ENCODE results near the gene LPIN3. TPM values are rescaled to one million over a fixed set of nuclear protein-coding genes. Genes with fewer than 3 reads are reported as not detected.

LPIN3 gene
- total RNA-seq, 4 donors from 2014 or later = 7.6 to 19.8 (median 10.7) TPM

GRCh38 chr20:41391587-41392001 is 51.0 kb downstream of the LPIN3 start:
- WGBS = 96% methylated on average over 10 of the region's 10 CpGs
- no peak overlapping the region for H3K4me3 ChIP-seq
- H3K36me3 ChIP-seq = no peaks in the 10 kb centered on the region
- no peaks in the 10 kb centered on the region for H3K27me3 ChIP-seq
- H3K9me3 ChIP-seq = no peaks in the 10 kb centered on the region
- H3K27ac ChIP-seq (replicated peaks in 1 of 4) = peak overlapping the region in 1 of 4 donors; percentile 34
- peaks cover 36 to 64% (median 60%) of the 10 kb centered on the region in 4 donors for H3K4me1 ChIP-seq
- intact Hi-C loops (cut with DNase I) = no loop called here
- DNase-seq (ENCODE audit: extremely low spot score) = no peak
- TF ChIP-seq POLR2AphosphoS5 (IDR thresholded peaks at IDR 0.05) (no peak), CTCF (IDR thresholded peaks at IDR 0.05) (no peak), POLR2A (IDR thresholded peaks at IDR 0.05; ENCODE audit: low read depth) (no peak), EP300 (IDR thresholded peaks at IDR 0.05) (no peak)

GRCh38 chr20:41392295-41392694 is 51.7 kb downstream of the LPIN3 start:
- Histone ChIP-seq H3K9me3 (no peaks in the 10 kb centered on the region), H3K4me3 (no peak overlapping the region), H3K27ac (replicated peaks in 1 of 4) (peak overlapping the region in 3 of 4 donors; percentile 34 to 65 (median 38)), H3K4me1 (peaks cover 29 to 57% (median 53%) of the 10 kb centered on the region in 4 donors), H3K27me3 (no peaks in the 10 kb centered on the region), H3K36me3 (no peaks in the 10 kb centered on the region)
- TF ChIP-seq EP300 (IDR thresholded peaks at IDR 0.05) = no peak
- no peak for TF ChIP-seq POLR2A (IDR thresholded peaks at IDR 0.05; ENCODE audit: low read depth)
- intact Hi-C loops (cut with DNase I) = no loop called here
- 87% methylated on average over 1 of the region's 1 CpG for WGBS
- no peak for DNase-seq (ENCODE audit: extremely low spot score)

- TF ChIP-seq POLR2AphosphoS5 (IDR thresholded peaks at IDR 0.05) = peak; percentile 53 to 57
- no peak for TF ChIP-seq POLR2A (IDR thresholded peaks at IDR 0.05; ENCODE audit: low read depth)
- Histone ChIP-seq H3K4me3 (no peak overlapping the region), H3K36me3 (no peaks in the 10 kb centered on the region), H3K27me3 (no peaks in the 10 kb centered on the region), H3K27ac (replicated peaks in 1 of 4) (peak overlapping the region in 3 of 4 donors; percentile 34 to 65 (median 38)), H3K4me1 (peaks cover 27 to 55% (median 52%) of the 10 kb centered on the region in 4 donors), H3K9me3 (no peaks in the 10 kb centered on the region)
- no peak for DNase-seq (ENCODE audit: extremely low spot score)
- intact Hi-C loops (cut with DNase I) = no loop called here
- 60% methylated on average over 11 of the region's 12 CpGs for WGBS
These were observed 52.5 kb downstream of the LPIN3 start for GRCh38 chr20:41392871-41393704.

GRCh38 chr20:41393705-41394066 is 53.1 kb downstream of the LPIN3 start:
- intact Hi-C loops (cut with DNase I) = no loop called here
- H3K27me3 ChIP-seq = no peaks in the 10 kb centered on the region
- no peak for DNase-seq (ENCODE audit: extremely low spot score)
- 40% methylated on average over 3 of the region's 3 CpGs for WGBS
- peaks cover 27 to 61% (median 56%) of the 10 kb centered on the region in 4 donors for H3K4me1 ChIP-seq
- H3K4me3 ChIP-seq = no peak overlapping the region
- TF ChIP-seq POLR2A (IDR thresholded peaks at IDR 0.05; ENCODE audit: low read depth) = no peak
- no peak for TF ChIP-seq CTCF (IDR thresholded peaks at IDR 0.05)
- no peak for TF ChIP-seq EP300 (IDR thresholded peaks at IDR 0.05)
- no peak for TF ChIP-seq POLR2AphosphoS5 (IDR thresholded peaks at IDR 0.05)
- H3K36me3 ChIP-seq = no peaks in the 10 kb centered on the region
- no peaks in the 10 kb centered on the region for H3K9me3 ChIP-seq
- peak overlapping the region in 2 of 4 donors; percentile 4 to 65 for H3K27ac ChIP-seq (replicated peaks in 1 of 4)

GRCh38 chr20:41394081-41394480 is 53.5 kb downstream of the LPIN3 start:
- DNase-seq (ENCODE audit: extremely low spot score) = no peak
- H3K27me3 ChIP-seq = no peaks in the 10 kb centered on the region
- H3K4me1 ChIP-seq = peaks cover 27 to 65% (median 60%) of the 10 kb centered on the region in 4 donors
- H3K9me3 ChIP-seq = no peaks in the 10 kb centered on the region
- no peak for TF ChIP-seq POLR2A (IDR thresholded peaks at IDR 0.05; ENCODE audit: low read depth)
- TF ChIP-seq CTCF (IDR thresholded peaks at IDR 0.05) = no peak
- TF ChIP-seq EP300 (IDR thresholded peaks at IDR 0.05) = no peak
- no peak for TF ChIP-seq POLR2AphosphoS5 (IDR thresholded peaks at IDR 0.05)
- intact Hi-C loops (cut with DNase I) = no loop called here
- no peaks in the 10 kb centered on the region for H3K36me3 ChIP-seq
- no peak overlapping the region for H3K4me3 ChIP-seq
- peak overlapping the region in 2 of 4 donors; percentile 4 to 65 for H3K27ac ChIP-seq (replicated peaks in 1 of 4)
- 82% methylated on average over 1 of the region's 2 CpGs for WGBS
